Stimulated activated CD8-positive, alpha-beta memory T cell treated with anti-CD3 and anti-CD28 coated beads, Interleukin-2, amount 100 ng/mL, for 48 hours (primary cell): ENCODE data around the gene TULP4.

Source experiments
- DNase-seq, 2 donors: peaks; one replicate each; pipeline ENCODE4 v3.0.0-alpha.2; 2020; ENCODE audit warnings: low read depth in 2 of 2

The TULP4 gene, protein sequence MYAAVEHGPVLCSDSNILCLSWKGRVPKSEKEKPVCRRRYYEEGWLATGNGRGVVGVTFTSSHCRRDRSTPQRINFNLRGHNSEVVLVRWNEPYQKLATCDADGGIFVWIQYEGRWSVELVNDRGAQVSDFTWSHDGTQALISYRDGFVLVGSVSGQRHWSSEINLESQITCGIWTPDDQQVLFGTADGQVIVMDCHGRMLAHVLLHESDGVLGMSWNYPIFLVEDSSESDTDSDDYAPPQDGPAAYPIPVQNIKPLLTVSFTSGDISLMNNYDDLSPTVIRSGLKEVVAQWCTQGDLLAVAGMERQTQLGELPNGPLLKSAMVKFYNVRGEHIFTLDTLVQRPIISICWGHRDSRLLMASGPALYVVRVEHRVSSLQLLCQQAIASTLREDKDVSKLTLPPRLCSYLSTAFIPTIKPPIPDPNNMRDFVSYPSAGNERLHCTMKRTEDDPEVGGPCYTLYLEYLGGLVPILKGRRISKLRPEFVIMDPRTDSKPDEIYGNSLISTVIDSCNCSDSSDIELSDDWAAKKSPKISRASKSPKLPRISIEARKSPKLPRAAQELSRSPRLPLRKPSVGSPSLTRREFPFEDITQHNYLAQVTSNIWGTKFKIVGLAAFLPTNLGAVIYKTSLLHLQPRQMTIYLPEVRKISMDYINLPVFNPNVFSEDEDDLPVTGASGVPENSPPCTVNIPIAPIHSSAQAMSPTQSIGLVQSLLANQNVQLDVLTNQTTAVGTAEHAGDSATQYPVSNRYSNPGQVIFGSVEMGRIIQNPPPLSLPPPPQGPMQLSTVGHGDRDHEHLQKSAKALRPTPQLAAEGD (N-terminal part only)

GRCh38 chr6:158312165-158312564 is at the start of gene TULP4:
TSS of gene TULP4 (plus strand) at chr6:158312465. CDS start at chr6:158314017, 1,552 bp downstream.
- DNase-seq: no peak

DNA sequence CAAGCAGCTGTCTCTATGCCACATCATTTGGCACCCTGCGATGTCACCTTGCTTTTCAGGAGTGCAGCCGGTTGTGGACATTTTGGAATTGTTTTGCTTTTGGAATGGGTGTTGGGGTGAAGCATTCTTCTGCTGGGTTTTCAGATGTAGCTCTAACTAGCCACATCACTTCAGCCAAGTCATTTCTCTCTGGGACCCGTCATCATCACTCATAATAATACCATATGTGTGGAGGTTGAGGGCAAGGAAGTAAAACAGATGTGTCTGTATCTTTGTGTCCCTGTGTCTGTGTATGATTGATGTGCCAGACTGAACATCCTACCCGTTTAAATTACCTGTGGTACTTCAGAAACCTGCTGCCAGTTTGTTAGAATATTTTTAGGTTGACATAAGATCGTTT is 49.5 kb upstream of the TULP4 start:
- no peak for DNase-seq

GRCh38 chr6:158264180-158264579 is 48.1 kb upstream of the TULP4 start:
- no peak for DNase-seq

DNA sequence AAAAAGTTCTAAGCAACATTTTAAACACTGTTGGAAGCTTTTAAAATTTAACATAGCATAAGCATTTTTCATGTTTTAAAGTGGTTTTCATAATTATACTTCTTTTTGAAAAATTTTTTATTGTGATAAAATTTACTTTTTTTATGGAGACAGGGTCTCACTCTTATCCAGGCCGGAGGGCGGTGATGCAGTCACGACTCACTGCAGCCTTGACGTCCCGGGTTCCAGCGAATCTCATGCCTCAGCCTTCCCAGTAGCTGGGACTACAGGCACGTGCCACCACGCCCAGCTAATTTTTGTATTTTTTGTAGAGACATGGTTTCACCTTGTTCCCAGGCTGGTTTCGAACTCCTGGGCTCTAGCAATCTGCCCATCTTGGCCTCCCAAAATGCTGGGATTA is 46.1 kb upstream of the TULP4 start:
- DNase-seq: no peak

DNA sequence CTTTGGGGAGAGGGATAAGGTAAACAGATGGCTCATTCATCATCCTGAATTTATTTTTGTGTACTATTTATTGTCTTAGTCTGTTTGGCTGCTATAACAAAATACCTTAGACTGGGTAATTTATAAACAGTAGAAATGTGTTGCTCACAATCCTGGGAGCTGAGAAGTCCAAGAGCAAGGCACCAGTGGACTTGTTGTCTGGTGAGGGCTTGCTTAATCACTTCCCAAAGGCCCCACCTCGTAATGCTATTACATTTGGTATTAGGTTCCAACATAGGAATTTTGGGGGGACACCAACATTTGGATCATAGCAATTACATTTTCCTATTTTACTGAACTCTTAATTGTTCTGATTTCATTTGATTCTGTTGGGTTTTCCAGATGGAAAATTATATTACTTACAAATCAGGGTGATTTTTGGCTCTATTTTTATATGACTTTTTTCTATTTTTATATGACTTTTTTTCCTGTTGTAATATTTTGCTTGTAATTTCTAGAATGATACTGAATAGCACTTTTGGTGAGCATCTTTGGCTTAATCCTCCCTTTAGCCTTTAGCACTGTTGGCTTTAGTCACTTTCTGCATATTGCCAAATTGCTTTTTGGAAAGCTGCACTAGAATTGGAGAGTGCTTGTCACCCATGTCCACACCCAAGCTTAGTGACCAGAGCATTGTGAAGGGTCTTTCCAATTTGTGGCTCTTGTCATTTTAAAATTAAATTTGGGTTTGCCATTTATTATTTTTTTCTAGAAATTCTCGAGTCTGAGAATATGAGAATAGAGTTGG is 43.7 kb upstream of the TULP4 start:
- DNase-seq: no peak

DNA sequence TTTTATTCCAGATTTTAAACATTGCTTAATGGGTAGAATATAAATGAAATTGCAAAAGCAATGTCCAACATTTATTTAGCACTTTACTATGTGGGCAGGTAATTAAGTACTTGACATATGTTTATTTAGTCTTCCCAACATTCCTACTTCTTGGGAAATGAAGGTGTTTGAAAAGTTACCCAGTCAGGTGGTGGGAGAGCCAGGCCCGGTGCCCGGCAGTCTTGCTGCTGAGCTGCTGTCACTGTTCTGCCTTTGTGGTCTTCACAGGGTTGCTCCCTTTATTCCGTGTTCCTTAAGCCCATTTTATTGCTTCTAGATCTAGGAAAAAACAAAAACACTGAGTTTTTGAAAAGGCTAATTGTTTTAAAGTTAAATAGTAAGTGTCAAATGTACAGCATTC is 42.6 kb upstream of the TULP4 start:
- DNase-seq: no peak

GRCh38 chr6:158270389-158271127 is 41.7 kb upstream of the TULP4 start:
- DNase-seq: no peak

- no peak for DNase-seq
Observed at GRCh38 chr6:158272324-158272723, 39.9 kb upstream of the TULP4 start.

GRCh38 chr6:158278004-158278403 is 34.3 kb upstream of the TULP4 start:
- no peak for DNase-seq

DNA sequence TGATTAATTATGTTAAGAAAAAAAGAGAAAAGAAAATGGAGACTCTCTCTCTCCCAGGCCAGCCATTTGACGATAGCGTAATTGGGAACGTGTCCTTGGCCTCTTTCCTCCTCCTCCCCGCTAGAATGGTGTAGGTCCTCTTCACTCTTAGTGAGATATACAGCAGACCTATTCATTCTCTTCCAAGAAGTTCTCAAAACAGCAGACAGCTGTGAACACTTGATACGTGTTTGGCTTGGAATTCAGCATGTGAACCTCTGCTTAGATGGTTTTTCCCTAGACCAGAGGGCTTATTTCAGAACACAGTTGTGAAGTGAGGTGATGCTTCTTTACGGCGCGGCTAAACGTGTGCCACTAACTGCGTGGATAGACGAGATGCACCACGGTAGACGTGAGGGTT is 32.6 kb upstream of the TULP4 start:
- no peak for DNase-seq

GRCh38 chr6:158283304-158283980 is 28.8 kb upstream of the TULP4 start:
- no peak for DNase-seq

- DNase-seq: no peak
Observed at GRCh38 chr6:158284007-158284875, 28.0 kb upstream of the TULP4 start.

DNA sequence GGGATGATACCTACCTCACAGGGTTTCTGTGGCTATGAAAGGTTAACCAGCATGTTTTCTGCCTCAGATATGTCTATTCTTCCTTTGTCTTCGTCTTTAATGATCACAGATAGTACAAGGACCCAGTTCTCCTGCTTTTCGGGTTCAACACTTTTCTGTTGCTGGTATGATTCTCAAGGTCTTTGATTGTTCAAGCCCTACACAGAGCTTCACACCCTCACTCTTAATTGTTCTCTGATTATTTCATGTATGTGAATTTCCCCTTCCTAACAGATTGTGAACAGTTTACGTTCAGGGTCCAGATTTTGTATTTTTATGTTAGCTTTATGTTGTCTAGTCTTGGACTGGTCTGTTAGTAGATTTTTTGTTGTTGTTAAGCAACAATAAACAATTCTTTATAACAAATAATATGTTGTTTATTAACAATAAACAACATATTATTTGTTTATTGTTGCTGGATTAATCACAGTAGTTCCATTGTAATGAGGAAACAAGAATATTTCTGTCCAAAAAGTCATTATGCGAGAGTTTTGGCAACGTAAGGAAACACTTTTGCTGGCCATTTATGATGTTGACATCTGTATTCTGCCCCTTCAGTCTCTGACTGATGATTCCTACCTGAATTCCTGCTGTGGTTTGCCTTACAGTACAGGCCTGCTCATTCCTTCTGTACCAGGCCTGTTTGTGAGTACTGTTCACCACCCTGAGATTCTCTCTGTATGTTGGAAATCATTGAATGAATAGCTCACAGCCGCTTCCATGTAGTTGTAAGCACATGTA is 27.2 kb upstream of the TULP4 start:
- no peak for DNase-seq

- DNase-seq: no peak
Observed at GRCh38 chr6:158285656-158286021, 26.6 kb upstream of the TULP4 start.

DNA sequence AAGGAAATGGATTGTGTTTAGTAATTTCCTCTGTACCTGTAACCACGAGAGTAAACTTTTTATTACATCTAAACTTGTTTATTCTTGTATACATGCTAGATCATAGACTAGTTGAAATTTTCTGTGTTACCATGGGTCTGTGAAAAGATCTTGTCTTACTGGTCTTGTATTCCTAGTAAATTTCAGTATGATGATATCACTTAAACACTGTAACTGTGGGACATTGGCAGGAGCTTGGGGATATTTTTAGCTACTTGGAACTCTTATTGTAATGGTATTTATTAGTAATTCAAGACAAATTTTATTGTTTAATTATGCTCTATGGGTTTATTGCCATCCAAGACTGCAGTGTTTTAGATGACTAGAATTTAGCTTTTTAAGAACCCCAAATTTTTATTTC is 25.9 kb upstream of the TULP4 start:
- no peak for DNase-seq

DNA sequence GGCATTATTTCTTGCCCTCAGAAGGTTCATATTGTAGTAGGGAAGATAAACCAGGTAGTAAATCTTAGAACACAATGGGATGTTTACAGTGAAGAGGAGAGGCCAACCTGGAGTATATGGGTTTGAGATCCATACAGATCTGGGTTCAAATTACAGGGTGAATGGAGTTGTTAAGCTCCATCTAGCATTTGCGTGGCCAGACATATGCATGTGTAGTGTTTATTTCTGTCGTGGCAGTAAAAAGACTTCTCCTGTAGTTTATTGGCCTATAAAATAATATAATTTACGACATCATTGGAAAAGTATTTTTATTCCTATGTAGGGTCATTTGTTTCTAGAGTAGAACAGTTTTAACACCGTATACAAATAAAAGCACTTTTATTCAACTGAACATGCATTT is 25.2 kb upstream of the TULP4 start:
- DNase-seq: no peak

- DNase-seq: no peak
Observed at GRCh38 chr6:158290040-158290439, 22.2 kb upstream of the TULP4 start.

- DNase-seq: peak; percentile 32 to 38
Observed at GRCh38 chr6:158290659-158291058, 21.6 kb upstream of the TULP4 start.

DNA sequence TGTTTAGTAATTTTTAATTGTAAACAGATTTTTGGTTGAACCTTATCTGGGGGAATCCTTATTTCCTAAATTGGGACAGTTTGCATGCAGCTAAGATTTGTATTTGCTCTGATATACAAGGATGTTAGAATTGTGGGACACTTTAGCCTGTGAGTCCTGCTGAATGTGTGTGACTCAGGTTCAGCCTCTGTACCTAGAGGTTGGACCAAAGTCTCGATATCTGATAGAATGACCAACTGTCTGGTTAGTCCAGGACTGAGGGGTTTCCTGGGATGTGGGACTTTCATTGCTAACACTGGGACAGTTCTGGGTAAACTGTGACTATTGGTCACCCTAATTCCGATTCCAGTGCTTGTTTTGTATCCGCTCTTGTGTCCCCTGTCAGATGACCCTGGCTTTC is 20.2 kb upstream of the TULP4 start:
- DNase-seq: no peak
